Endothelial cell of umbilical vein (primary cell): ENCODE measurements around the gene TFDP2. TPM values are rescaled to one million over a fixed set of nuclear protein-coding genes. Genes with fewer than 3 reads are reported as not detected.

Experiments
- BruUV-seq: library from RNA; stranded (reverse); fragments of 400-500 nt; replicated peaks from 2 replicates; lab custom pipeline; 2021; lab: Mats Ljungman, UMichigan
- CTCF ChIA-PET: fragments of 300-600, 350-600 bp; sonication (Branson Sonifier 250); formaldehyde crosslinking; loops from one replicate; lab custom pipeline; 2021; ENCODE audit warnings: antibody characterized with exemption, inconsistent platforms; lab: Charles Lee
- POLR2A ChIA-PET: fragments of 300-600, 350-600 bp; sonication (Branson Sonifier 250); formaldehyde crosslinking; loops from one replicate; lab custom pipeline; 2021; ENCODE audit warnings: antibody characterized with exemption, inconsistent platforms; lab: Charles Lee
- DNase-seq: peaks from one replicate; pipeline ENCODE4 v3.0.0-alpha.2; 2011; ENCODE audit warnings: low read depth, low spot score
- FAIRE-seq: peaks from 2 replicates; lab custom pipeline; 2011; peaks lifted over from hg19 to GRCh38; lab: Jason Lieb, UNC
- H2AFZ ChIP-seq: 2 replicates; pipeline ENCODE4 v1.6.0; 2012; ENCODE audit warnings: low read depth, low read length, control low read depth, inconsistent platforms
- H3K27ac ChIP-seq: 2 replicates; pipeline ENCODE4 v1.5.1; 2011; ENCODE audit warnings: low read depth, mild to moderate bottlenecking, control low read depth, low read length, moderate library complexity; ENCODE audit not compliant: insufficient read depth
- H3K27me3 ChIP-seq, 2 experiments: 2 replicates each; pipeline versions ENCODE4 v1.6.0 to v1.6.1; 2011; ENCODE audit warnings: low read length in 2 of 2, mixed read lengths in 1 of 2; ENCODE audit not compliant: control insufficient read depth in 2 of 2, insufficient read depth in 2 of 2
- H3K36me3 ChIP-seq, 2 experiments: 2 replicates in 1 of 2; 3 replicates in 1 of 2; pipeline ENCODE4 v1.5.1; 2011; ENCODE audit warnings: low read length in 2 of 2, mild to moderate bottlenecking in 1 of 2, moderate library complexity in 1 of 2; ENCODE audit not compliant: control insufficient read depth in 2 of 2, insufficient read depth in 2 of 2; ENCODE audit errors: extremely low read depth in 1 of 2
- H3K4me1 ChIP-seq: 3 replicates; pipeline ENCODE4 v1.5.1; 2011; ENCODE audit warnings: mild to moderate bottlenecking, low read length; ENCODE audit not compliant: control insufficient read depth, insufficient read depth; ENCODE audit errors: extremely low read depth
- H3K4me2 ChIP-seq: 2 replicates; pipeline ENCODE4 v1.6.1; 2011; ENCODE audit warnings: low read length, control low read depth, mixed read lengths; ENCODE audit not compliant: insufficient read depth
- H3K4me3 ChIP-seq, 3 experiments: fragments of 200-600 bp in 1 of 3; sonication (generic), shearing (Covaris generic) in 1 of 3; replicated peaks in 1 of 3; 2 replicates each; pipeline ENCODE4 v1.5.1; 2011 to 2016; ENCODE audit warnings: control low read depth in 3 of 3, low read length in 3 of 3, mild to moderate bottlenecking in 2 of 3, inconsistent platforms in 1 of 3, low read depth in 1 of 3, moderate library complexity in 1 of 3; ENCODE audit not compliant: insufficient read depth in 1 of 3
- H3K79me2 ChIP-seq: 2 replicates; pipeline ENCODE4 v1.6.0; 2012; ENCODE audit warnings: low read length, inconsistent platforms; ENCODE audit not compliant: control insufficient read depth, insufficient read depth
- H3K9ac ChIP-seq: replicated peaks from 2 replicates; pipeline ENCODE3; 2011; ENCODE audit warnings: low read length, control low read depth; ENCODE audit not compliant: insufficient read depth; ENCODE audit errors: extremely low read depth
- H3K9me1 ChIP-seq: replicated peaks from 3 replicates; pipeline ENCODE4 v1.6.0; 2011; ENCODE audit warnings: mild to moderate bottlenecking, low read length; ENCODE audit not compliant: control insufficient read depth, insufficient read depth; ENCODE audit errors: extremely low read depth
- H3K9me3 ChIP-seq: replicated peaks from 2 replicates; pipeline ENCODE4 v1.5.1; 2012; ENCODE audit warnings: low read length, inconsistent platforms; ENCODE audit not compliant: control insufficient read depth, insufficient read depth
- H4K20me1 ChIP-seq: replicated peaks from 2 replicates; pipeline ENCODE3; 2011; ENCODE audit warnings: mild to moderate bottlenecking, low read length; ENCODE audit not compliant: control insufficient read depth, insufficient read depth; ENCODE audit errors: extremely low read depth
- EZH2 ChIP-seq: IDR thresholded peaks from 2 replicates; pipeline ENCODE4 v1.6.1; 2012; ENCODE audit warnings: borderline replicate concordance, low read depth, mild to moderate bottlenecking, moderate library complexity, low read length, inconsistent platforms; ENCODE audit not compliant: severe bottlenecking
- FOS ChIP-seq: IDR thresholded peaks from 2 replicates; pipeline ENCODE4 v1.6.1; 2011; ENCODE audit warnings: mild to moderate bottlenecking, low read length, moderate library complexity, borderline replicate concordance; ENCODE audit not compliant: insufficient read depth
- GATA2 ChIP-seq: IDR thresholded peaks from 2 replicates; pipeline ENCODE4 v1.7.0; 2011; ENCODE audit warnings: low read depth, mild to moderate bottlenecking, moderate library complexity, mixed read lengths, low read length; ENCODE audit not compliant: insufficient read length, insufficient read depth
- JUN ChIP-seq: IDR thresholded peaks from 2 replicates; pipeline ENCODE4 v1.6.1; 2011; ENCODE audit warnings: borderline replicate concordance, low read depth; ENCODE audit not compliant: insufficient read length, insufficient read depth
- MYC ChIP-seq: IDR thresholded peaks from one replicate; pipeline ENCODE4 v1.6.1; 2011; ENCODE audit warnings: mild to moderate bottlenecking, low read depth, low read length
- POLR2A ChIP-seq: IDR thresholded peaks from 2 replicates; pipeline ENCODE4 v1.6.1; 2012; ENCODE audit warnings: low read depth, mild to moderate bottlenecking, control low read depth, low read length
- POLR2AphosphoS5 ChIP-seq: IDR thresholded peaks from 2 replicates; pipeline ENCODE4 v1.6.1; 2012; ENCODE audit warnings: low read depth, mild to moderate bottlenecking, control low read depth, low read length, moderate library complexity; ENCODE audit not compliant: insufficient read depth
- dilution Hi-C: fragments of 300-500 bp; cut with MboI; formaldehyde crosslinking; loops from one replicate; pipeline ENCODE4 v1.15.0; 2019; ENCODE audit warnings: low sequenced_read_pairs; ENCODE audit not compliant: extremely low pct_ligation_motif_present
- intact Hi-C: fragments of 100-400 bp; cut with micrococcal nuclease; formaldehyde crosslinking; loops from one replicate; pipeline ENCODE4 v1.10.0; 2022
- polyA plus RNA-seq, 4 experiments: library from polyadenylated mRNA; depleted of rRNA in 3 of 4; stranded (reverse) in 3 of 4; unstranded in 1 of 4; fragments of >200 nt; gene quantifications; 2 replicates each; pipeline versions ENCODE4 v1.2.1 to v1.2.3, GENCODE V29; 2011 to 2012; ENCODE audit warnings: missing spikeins in 1 of 4
- total RNA-seq: library from RNA; stranded (reverse); gene quantifications from 2 replicates; pipeline ENCODE4 v1.2.3, GENCODE V29; 2021
- TF ChIP-seq, protein P1 (sequence below): IDR thresholded peaks from 2 replicates; pipeline ENCODE4 v1.6.1; 2011; ENCODE audit not compliant: insufficient read depth, insufficient read length
- TF ChIP-seq, protein P2 (sequence below), 2 donors: IDR thresholded peaks; 1 replicate in 1 of 2; 2 replicates in 1 of 2; pipeline ENCODE4 v1.5.1; 2011; ENCODE audit warnings: low read length in 2 of 2, mild to moderate bottlenecking in 2 of 2, moderate library complexity in 2 of 2, control low read depth in 1 of 2, inconsistent platforms in 1 of 2, low read depth in 1 of 2; ENCODE audit not compliant: insufficient read depth in 1 of 2; ENCODE audit errors: extremely low read depth in 1 of 2

The TFDP2 gene
- total and polyA plus RNA-seq, 2 donors (not counting 3 experiments of a cell fraction or from before 2014, with no cell fraction given) = 8.5 to 21.5 TPM

DNA sequence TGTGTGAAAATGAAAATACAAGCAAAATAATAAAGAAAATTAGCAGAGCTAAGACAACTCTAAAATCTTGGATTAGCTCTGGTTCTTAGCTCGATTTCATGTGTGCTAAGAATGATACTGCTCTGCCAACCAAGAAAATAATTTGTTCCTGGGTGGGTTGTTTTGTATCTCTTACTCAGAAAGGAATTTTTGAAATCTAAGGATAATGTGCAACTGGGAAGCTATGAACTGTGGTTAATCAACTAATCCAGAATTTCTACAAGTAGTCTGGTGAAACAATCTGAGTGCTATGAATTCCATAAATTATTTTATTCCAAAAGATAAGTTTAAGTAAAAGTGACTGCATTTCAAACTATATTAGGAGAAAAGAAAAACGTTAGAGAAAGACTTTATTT is 92.0 kb downstream of the TFDP2 start:
- Histone ChIP-seq H3K9me3 (no peaks in the 10 kb centered on the region), H3K9me1 (no peaks in the 10 kb centered on the region), H3K36me3 (no peaks in the 10 kb centered on the region), H3K4me2 (no peak overlapping the region), H3K79me2 (no peaks in the 10 kb centered on the region), H3K4me3 (no peak overlapping the region), H3K27me3 (no peaks in the 10 kb centered on the region), H3K4me1 (peaks cover 8% of the 10 kb centered on the region), H2AFZ (no peak overlapping the region), H4K20me1 (no peaks in the 10 kb centered on the region), H3K27ac (no peak overlapping the region), H3K9ac (no peak overlapping the region)
- BruUV-seq = no TSS peak
- CTCF ChIA-PET = interaction anchor here (0.9 to 1.1 kb wide), 2 partner anchors 10 to 36 kb away, joined by 3 read pairs; no protein-coding TSS in a partner anchor
- dilution Hi-C loops = no loop called here
- intact Hi-C loops = no loop called here
- TF ChIP-seq EZH2 = no peak
- TF ChIP-seq FOS = no peak
- TF ChIP-seq, protein P1, sequence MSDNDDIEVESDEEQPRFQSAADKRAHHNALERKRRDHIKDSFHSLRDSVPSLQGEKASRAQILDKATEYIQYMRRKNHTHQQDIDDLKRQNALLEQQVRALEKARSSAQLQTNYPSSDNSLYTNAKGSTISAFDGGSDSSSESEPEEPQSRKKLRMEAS = no peak
- TF ChIP-seq POLR2AphosphoS5 = no peak
- TF ChIP-seq GATA2 = no peak
- TF ChIP-seq MYC = no peak
- POLR2A ChIA-PET = no interaction called here
- DNase-seq = no peak
- FAIRE-seq = no peak

GRCh38 chr3:142056656-142057330 is 92.6 kb downstream of the TFDP2 start:
- Histone ChIP-seq H3K27ac (no peak overlapping the region), H3K79me2 (no peaks in the 10 kb centered on the region), H4K20me1 (no peaks in the 10 kb centered on the region), H3K4me1 (peaks cover 8% of the 10 kb centered on the region), H3K4me3 (no peak overlapping the region), H3K27me3 (no peaks in the 10 kb centered on the region), H3K4me2 (no peak overlapping the region), H3K9me1 (no peaks in the 10 kb centered on the region), H2AFZ (no peak overlapping the region), H3K9me3 (no peaks in the 10 kb centered on the region), H3K36me3 (no peaks in the 10 kb centered on the region), H3K9ac (no peak overlapping the region)
- dilution Hi-C loops (no loop called here), intact Hi-C loops (no loop called here)
- ChIA-PET POLR2A (no interaction called here), CTCF (interaction anchor here (0.9 to 1.1 kb wide), 2 partner anchors 11 to 37 kb away, joined by 3 read pairs; no protein-coding TSS in a partner anchor)
- BruUV-seq = no TSS peak
- no peak for TF ChIP-seq POLR2A
- TF ChIP-seq EZH2 = no peak
- TF ChIP-seq, protein P2, sequence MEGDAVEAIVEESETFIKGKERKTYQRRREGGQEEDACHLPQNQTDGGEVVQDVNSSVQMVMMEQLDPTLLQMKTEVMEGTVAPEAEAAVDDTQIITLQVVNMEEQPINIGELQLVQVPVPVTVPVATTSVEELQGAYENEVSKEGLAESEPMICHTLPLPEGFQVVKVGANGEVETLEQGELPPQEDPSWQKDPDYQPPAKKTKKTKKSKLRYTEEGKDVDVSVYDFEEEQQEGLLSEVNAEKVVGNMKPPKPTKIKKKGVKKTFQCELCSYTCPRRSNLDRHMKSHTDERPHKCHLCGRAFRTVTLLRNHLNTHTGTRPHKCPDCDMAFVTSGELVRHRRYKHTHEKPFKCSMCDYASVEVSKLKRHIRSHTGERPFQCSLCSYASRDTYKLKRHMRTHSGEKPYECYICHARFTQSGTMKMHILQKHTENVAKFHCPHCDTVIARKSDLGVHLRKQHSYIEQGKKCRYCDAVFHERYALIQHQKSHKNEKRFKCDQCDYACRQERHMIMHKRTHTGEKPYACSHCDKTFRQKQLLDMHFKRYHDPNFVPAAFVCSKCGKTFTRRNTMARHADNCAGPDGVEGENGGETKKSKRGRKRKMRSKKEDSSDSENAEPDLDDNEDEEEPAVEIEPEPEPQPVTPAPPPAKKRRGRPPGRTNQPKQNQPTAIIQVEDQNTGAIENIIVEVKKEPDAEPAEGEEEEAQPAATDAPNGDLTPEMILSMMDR (IDR thresholded peaks at IDR 0.05; ENCODE audit: extremely low read depth in 1 of 2, insufficient read depth in 1 of 2, low read depth in 1 of 2, low read length in 2 of 2) = no peak
- TF ChIP-seq GATA2 = no peak
- no peak for TF ChIP-seq MYC
- no peak for TF ChIP-seq JUN
- no peak for TF ChIP-seq POLR2AphosphoS5
- TF ChIP-seq FOS = no peak
- TF ChIP-seq, protein P1 = no peak
- DNase-seq = no peak
- FAIRE-seq = no peak
